Measurements from ENCODE around the gene C2orf81. TPM values are rescaled to one million over a fixed set of nuclear protein-coding genes. Genes with fewer than 3 reads are reported as not detected.

The C2orf81 gene
- polyA plus RNA-seq, 2 of the 4 experiments (the other 2 are of a cell fraction) = 0.88 to 2.0 TPM

DNA sequence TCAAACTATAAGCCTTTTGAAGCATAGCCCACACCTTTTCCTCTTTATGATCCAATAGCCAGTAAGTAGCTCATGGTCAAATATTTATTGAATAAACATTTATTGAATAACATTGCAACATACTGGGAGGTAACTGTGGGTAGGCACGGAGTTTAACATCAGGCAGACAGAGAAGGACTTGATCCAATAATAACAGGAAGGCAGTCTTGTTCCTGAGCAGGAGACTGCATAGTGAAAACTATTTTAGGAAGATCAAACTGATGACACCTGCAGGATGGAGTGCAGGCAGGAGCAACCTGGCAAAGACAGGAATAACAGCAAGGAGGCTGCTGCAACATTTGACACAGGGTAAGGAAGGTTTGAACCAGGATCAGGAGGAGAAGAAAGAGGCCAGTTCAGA, 38.2 kb downstream of the C2orf81 start:
- TF ChIP-seq, protein P1, sequence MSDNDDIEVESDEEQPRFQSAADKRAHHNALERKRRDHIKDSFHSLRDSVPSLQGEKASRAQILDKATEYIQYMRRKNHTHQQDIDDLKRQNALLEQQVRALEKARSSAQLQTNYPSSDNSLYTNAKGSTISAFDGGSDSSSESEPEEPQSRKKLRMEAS (IDR thresholded peaks at IDR 0.05) = no peak
- TF ChIP-seq, protein P2, sequence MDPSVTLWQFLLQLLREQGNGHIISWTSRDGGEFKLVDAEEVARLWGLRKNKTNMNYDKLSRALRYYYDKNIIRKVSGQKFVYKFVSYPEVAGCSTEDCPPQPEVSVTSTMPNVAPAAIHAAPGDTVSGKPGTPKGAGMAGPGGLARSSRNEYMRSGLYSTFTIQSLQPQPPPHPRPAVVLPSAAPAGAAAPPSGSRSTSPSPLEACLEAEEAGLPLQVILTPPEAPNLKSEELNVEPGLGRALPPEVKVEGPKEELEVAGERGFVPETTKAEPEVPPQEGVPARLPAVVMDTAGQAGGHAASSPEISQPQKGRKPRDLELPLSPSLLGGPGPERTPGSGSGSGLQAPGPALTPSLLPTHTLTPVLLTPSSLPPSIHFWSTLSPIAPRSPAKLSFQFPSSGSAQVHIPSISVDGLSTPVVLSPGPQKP (IDR thresholded peaks at IDR 0.05; ENCODE audit: low read depth, low read length) = no peak
- no peak for DNase-seq (ENCODE audit: low read depth in 1 of 2, low spot score in 1 of 2)

DNA sequence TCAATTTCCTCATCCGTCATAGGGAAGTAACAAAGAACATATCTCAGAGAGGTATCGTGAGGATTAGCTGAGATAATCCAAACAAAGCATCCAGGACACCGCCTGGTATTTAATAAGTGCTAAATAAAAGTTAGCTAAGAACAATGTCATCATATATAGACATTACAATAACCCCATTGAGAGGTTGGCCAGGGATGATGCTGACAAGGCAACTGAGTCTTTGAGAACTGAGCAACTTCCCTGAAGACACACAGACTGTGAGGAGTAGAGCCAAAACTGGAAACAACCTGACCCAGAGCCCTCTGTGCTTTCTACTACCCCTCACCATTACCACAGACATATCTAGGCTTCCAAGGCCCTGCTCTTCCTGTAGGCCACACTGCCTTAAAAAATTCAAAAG, 39.7 kb downstream of the C2orf81 start:
- TF ChIP-seq, protein P3, sequence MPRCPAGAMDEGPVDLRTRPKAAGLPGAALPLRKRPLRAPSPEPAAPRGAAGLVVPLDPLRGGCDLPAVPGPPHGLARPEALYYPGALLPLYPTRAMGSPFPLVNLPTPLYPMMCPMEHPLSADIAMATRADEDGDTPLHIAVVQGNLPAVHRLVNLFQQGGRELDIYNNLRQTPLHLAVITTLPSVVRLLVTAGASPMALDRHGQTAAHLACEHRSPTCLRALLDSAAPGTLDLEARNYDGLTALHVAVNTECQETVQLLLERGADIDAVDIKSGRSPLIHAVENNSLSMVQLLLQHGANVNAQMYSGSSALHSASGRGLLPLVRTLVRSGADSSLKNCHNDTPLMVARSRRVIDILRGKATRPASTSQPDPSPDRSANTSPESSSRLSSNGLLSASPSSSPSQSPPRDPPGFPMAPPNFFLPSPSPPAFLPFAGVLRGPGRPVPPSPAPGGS (IDR thresholded peaks at IDR 0.05) = no peak
- Histone ChIP-seq H3K4me1 (peaks cover 21% of the 10 kb centered on the region; the same call in 2 of the 3 replicates), H3K4me2 (no peak overlapping the region), H3K9me3 (no peaks in the 10 kb centered on the region), H3K4me3 (no peak overlapping the region), H3K27ac (no peak overlapping the region)
- 94% methylated on average over 3 of the region's 3 CpGs for WGBS (ENCODE audit: missing lambda C conversion rate)
- ATAC-seq (no peak), FAIRE-seq (no peak), DNase-seq (ENCODE audit: low read depth in 1 of 2, low spot score in 1 of 2) (no peak)
- POLR2A ChIA-PET = no interaction called here
- CTCF ChIA-PET = interaction anchor here (0.9 to 2.5 kb wide), 6 partner anchors 9 to 132 kb away, joined by 3 to 18 read pairs (median 8); partner anchors contain the start of genes C2orf81 and WDR54

More for the DNA sequence above, 38.2 kb downstream of the C2orf81 start:
- Histone ChIP-seq H3K27ac (no peak overlapping the region), H3K4me2 (peak overlapping the region; percentile 6; the same call in 1 of the 3 replicates), H3K4me3 (no peak overlapping the region), H3K9me3 (no peaks in the 10 kb centered on the region), H3K4me1 (peaks cover 21% of the 10 kb centered on the region; the same call in 2 of the 3 replicates)
- POLR2A ChIA-PET = no interaction called here
- CTCF ChIA-PET = interaction anchor here (1.4 to 2.5 kb wide), 5 partner anchors 8 to 134 kb away, joined by 3 to 18 read pairs (median 8); partner anchors contain the start of genes C2orf81 and WDR54
- ATAC-seq = no peak
- no peak for FAIRE-seq
- WGBS (ENCODE audit: missing lambda C conversion rate) = 5% methylated on average over 1 of the region's 1 CpG

DNA sequence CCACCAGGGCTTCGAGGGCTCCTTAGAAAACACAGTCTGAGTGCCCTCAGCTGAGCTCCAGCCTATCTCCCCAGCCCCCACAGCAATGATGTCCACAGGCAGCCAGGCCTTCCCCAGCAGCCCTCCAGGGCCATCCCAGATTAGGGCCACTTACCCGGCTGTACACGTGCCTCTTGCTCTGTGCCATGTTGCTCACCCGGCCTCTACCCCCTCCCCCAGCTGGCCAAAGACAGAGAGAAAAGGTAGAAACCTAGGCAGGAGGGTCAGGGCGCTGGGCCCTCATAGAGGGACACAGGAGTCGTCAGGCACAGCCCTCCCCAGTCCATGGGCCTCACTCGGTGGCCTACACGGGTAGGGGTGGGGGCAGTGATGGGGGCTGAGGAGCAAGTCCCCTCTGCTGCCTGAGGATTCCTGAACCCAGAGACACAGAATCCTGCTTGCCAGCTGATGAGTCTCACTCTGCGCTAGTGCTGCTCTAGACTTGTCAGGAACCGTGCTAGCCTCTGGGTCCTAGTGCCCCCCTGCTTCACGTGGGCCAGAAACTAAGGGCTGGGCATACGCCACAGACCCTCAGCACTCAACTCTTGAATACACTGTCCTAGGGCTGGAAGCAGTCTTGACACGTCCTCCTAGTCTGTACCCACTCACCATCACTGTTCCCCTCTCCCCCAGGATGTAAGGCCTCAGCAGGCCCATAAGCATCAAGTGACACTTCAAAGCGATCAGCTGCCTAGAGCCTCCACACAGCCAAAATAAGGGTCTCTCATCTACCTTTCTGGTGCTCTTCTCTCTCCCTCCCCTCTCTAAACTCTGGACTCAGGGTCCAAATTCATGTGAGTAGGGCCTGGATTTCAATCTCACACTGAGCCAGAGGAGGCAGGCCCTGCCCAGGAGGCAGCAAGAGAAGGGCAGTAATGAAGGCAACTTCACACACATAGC, 41.3 kb downstream of the C2orf81 start, which contains the start of gene DCTN1:
TSS of gene DCTN1 (minus strand) at position 461 of the 939 bp plus-strand sequence. CDS start at position 187, 274 bp downstream.
- FAIRE-seq (no peak), DNase-seq (ENCODE audit: low read depth in 1 of 2, low spot score in 1 of 2) (peak; percentile 26 to 35), ATAC-seq (peak; percentile 75 to 92)
- Histone ChIP-seq H3K27ac (peak within 1 kb of the TSS in 1 of 2 experiments; percentile 61; a peak in 2 of 6 replicates), H3K4me3 (no peak within 1 kb of the TSS), H3K4me2 (peak within 1 kb of the TSS; percentile 57), H3K4me1 (peaks cover 21% of the 10 kb centered on the region; the same call in 2 of the 3 replicates), H3K9me3 (no peaks in the 10 kb centered on the region)
- POLR2A ChIA-PET = interaction anchor here (0.5 kb wide), 1 partner anchor 159 kb away, joined by 3 read pairs; no protein-coding TSS in a partner anchor
- CTCF ChIA-PET = interaction anchor here (0.9 to 2.6 kb wide), 3 partner anchors 9 to 12 kb away, joined by 3 to 12 read pairs (median 9); no protein-coding TSS in a partner anchor
- WGBS (ENCODE audit: missing lambda C conversion rate) = 58% methylated on average over 11 of the region's 14 CpGs
- TF ChIP-seq, protein P1 (IDR thresholded peaks at IDR 0.05) = 0 out of 2 replicates have a peak, but pooled peaks have one; percentile 35
- TF ChIP-seq FOSL2 (IDR thresholded peaks at IDR 0.05) (no peak), FOSL2 (CRISPR knock-in tag; IDR thresholded peaks at IDR 0.05) (no peak), ZFP36 (IDR thresholded peaks at IDR 0.05; ENCODE audit: borderline replicate concordance, partially characterized antibody) (no peak)

DNA sequence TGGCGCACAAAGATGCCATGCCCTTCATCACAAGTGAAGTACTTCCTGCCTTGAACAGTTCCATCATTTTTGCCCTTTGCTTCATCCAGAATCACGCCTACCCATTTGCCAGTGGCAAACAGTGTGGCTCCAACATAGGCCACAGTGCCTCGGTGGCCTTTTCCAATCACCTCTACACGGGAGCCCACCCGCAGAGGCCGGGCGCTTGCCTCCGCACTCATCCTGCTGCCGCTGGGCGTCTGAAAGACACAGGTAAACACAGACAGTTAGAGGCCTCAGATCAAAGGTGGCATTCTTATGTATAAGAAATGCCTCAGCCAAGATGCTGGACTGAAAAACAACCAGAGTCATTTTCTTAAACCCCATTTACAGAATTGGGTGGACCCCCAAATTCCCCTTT, 43.4 kb downstream of the C2orf81 start:
- no peak for FAIRE-seq
- 86% methylated on average over 10 of the region's 10 CpGs for WGBS (ENCODE audit: missing lambda C conversion rate)
- CTCF ChIA-PET = interaction anchor here (2.2 kb wide), 1 partner anchor 9 kb away, joined by 9 read pairs; no protein-coding TSS in a partner anchor

More for the DNA sequence above, 43.4 kb downstream of the C2orf81 start:
- no peak for TF ChIP-seq CHD4 (IDR thresholded peaks at IDR 0.05; ENCODE audit: borderline replicate concordance)
- no peak for TF ChIP-seq EHMT2 (IDR thresholded peaks at IDR 0.05; ENCODE audit: low read depth)
- TF ChIP-seq CHD2 (IDR thresholded peaks at IDR 0.05; ENCODE audit: low read length, partially characterized antibody) = no peak
- TF ChIP-seq POLR2A (IDR thresholded peaks at IDR 0.05; ENCODE audit: low read length) = no peak
- TF ChIP-seq ESRRA (IDR thresholded peaks at IDR 0.05; ENCODE audit: borderline replicate concordance, low read length) = no peak
- TF ChIP-seq, protein P4, sequence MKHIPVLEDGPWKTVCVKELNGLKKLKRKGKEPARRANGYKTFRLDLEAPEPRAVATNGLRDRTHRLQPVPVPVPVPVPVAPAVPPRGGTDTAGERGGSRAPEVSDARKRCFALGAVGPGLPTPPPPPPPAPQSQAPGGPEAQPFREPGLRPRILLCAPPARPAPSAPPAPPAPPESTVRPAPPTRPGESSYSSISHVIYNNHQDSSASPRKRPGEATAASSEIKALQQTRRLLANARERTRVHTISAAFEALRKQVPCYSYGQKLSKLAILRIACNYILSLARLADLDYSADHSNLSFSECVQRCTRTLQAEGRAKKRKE (CRISPR knock-in tag; IDR thresholded peaks at IDR 0.05; ENCODE audit: low read depth) = no peak
- Histone ChIP-seq H3K4me3 (no peak overlapping the region), H3K4me1 (peaks cover 15% of the 10 kb centered on the region; the same call in 2 of the 3 replicates), H3K27ac (no peak overlapping the region), H3K4me2 (no peak overlapping the region), H3K9me3 (no peaks in the 10 kb centered on the region)
- POLR2A ChIA-PET = no interaction called here
- ATAC-seq (no peak), DNase-seq (ENCODE audit: low read depth in 1 of 2, low spot score in 1 of 2) (no peak)
